Raji (cell line): ENCODE results near the gene SIPA1.

Source experiments
- POLR2A ChIP-seq: IDR thresholded peaks from 2 replicates; pipeline ENCODE4 v1.6.1; 2011; ENCODE audit warnings: low read depth, low read length, control low read depth; ENCODE audit not compliant: insufficient read depth

Gene SIPA1

DNA sequence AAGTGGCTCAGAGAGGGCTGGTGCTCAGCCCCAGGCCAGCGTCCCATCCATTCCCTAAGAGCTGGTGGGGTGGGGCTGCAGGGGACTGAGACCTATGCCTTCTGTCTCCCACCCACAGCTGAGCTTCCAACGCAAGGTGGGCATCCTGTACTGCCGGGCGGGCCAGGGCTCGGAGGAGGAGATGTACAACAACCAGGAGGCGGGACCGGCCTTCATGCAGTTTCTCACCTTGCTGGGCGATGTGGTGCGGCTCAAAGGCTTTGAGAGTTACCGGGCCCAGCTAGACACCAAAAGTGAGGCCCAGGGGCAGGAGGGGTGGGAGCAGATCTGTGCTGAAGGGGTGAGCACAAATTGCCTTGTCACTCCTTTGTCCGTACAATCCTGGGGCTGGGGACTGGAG, 6.9 kb downstream of the SIPA1 start:
- TF ChIP-seq POLR2A, result no peak

DNA sequence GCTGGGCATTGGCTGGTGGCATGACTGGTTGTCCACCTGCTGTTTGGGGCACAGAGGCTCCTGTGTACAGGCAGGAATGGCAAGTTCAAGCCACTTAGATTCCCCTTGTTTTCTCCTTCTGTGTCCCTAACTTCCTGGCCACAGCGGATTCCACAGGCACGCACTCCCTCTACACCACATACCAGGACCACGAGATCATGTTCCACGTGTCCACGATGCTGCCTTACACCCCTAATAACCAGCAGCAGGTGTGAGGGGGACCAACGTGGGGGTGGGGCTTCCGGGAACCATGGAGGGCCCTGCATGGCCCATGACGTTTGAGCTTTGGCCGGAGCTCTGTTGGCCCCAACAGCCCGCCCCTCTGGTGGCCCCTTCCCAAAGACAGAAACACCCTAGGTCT, 7.8 kb downstream of the SIPA1 start:
- TF ChIP-seq POLR2A, result no peak

DNA sequence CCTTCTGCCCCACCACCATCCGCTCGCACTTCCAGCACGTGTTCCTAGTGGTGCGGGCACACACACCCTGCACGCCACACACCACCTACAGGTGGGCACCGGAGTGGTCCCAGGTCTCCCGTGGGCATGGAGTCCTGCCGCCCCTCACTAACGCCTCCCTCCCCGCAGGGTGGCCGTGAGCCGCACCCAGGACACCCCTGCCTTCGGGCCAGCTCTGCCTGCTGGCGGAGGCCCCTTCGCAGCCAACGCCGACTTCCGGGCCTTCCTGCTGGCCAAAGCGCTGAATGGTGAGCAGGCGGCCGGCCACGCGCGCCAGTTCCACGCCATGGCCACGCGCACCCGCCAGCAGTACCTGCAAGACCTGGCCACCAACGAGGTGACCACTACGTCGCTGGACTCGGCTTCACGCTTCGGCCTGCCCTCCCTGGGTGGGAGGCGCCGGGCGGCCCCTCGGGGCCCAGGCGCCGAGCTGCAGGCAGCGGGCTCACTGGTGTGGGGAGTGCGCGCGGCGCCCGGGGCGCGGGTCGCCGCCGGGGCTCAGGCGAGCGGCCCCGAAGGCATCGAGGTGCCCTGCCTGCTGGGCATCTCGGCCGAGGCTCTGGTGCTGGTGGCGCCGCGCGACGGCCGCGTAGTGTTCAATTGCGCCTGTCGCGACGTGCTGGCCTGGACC, 8.5 kb downstream of the SIPA1 start:
- no peak for TF ChIP-seq POLR2A

- TF ChIP-seq POLR2A, result no peak
Observed at GRCh38 chr11:65646958-65647701, 9.2 kb downstream of the SIPA1 start.

- no peak for TF ChIP-seq POLR2A
Observed at GRCh38 chr11:65648997-65649493, 11.1 kb downstream of the SIPA1 start.

- no peak for TF ChIP-seq POLR2A
Observed at GRCh38 chr11:65649656-65650546, 12.0 kb downstream of the SIPA1 start.

GRCh38 chr11:65650547-65651338, 12.8 kb downstream of the SIPA1 start:
- TF ChIP-seq POLR2A, result no peak

- no peak for TF ChIP-seq POLR2A
Observed at GRCh38 chr11:65651339-65651588, 13.4 kb downstream of the SIPA1 start.

GRCh38 chr11:65651589-65652510, 13.9 kb downstream of the SIPA1 start:
- TF ChIP-seq POLR2A, result no peak

- peak; percentile 65 for TF ChIP-seq POLR2A
Observed at GRCh38 chr11:65652511-65653228, 14.8 kb downstream of the SIPA1 start.

GRCh38 chr11:65653229-65654225, 15.6 kb downstream of the SIPA1 start:
- no peak for TF ChIP-seq POLR2A
